ENCODE measurements around the gene GPC4. TPM values are rescaled to one million over a fixed set of nuclear protein-coding genes. Genes with fewer than 3 reads are reported as not detected.

The GPC4 gene
- total and polyA plus RNA-seq, 2 donors (not counting 3 experiments of a cell fraction or from before 2014, with no cell fraction given) = 0.20 TPM; not detected in 1

DNA sequence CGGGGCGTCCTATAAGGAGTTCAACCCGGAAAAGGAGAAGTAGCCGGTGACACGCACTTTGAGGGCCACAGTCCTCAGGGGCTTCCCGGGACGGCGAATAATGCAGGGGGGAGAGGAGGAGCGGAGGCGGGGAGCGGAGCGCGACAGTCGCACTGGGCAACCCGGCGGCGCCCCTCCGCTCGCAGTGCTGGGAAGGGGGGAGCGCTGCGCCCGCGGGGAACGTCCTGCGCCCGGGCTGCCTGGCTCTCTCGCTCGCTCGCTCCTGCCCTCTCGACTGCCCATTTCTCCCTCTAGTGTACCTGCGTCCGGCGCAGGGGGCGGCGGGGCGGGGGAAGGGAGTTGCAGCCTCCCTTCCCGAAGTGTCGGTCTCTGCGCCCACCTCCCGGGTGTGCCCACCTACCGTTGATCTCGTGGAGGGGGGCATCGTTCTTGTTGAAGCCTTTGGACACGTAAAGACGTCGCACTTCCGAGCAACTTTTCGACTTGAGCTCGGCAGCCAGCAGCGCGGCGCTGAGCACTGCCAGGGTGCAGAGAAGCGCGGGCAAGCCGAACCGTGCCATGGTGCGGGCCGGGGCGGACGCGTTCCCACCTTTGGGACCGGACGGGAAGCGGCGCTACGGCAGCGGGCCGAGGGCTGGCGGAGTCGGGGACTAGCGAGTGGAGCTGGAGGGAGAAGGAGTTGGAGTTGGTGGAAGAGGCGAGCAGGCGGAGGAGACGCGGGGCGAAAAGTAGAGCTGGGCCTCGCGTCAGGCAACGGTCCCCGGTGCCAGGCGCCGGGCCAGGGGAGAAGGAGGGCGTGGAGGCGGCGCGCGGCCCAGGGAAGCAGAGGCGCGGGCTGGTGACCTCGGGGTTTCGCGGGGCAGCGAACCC is 648 bp downstream of the GPC4 start:
- Histone ChIP-seq H3K27ac (ENCODE audit: insufficient read depth, low read depth, low read length) (no peak overlapping the region), H3K4me1 (ENCODE audit: control insufficient read depth, extremely low read depth, insufficient read depth, low read length) (no peaks in the 10 kb centered on the region), H3K9me3 (replicated peaks; ENCODE audit: control insufficient read depth, insufficient read depth, low read length) (no peaks in the 10 kb centered on the region), H3K4me3 (replicated peaks in 1 of 3; ENCODE audit: insufficient read depth in 1 of 3, low read depth in 1 of 3, low read length in 3 of 3) (no peak overlapping the region), H3K4me2 (ENCODE audit: insufficient read depth, low read length) (no peak overlapping the region), H4K20me1 (replicated peaks; ENCODE audit: control insufficient read depth, extremely low read depth, insufficient read depth, low read length) (no peaks in the 10 kb centered on the region), H3K36me3 (ENCODE audit: control insufficient read depth in 2 of 2, extremely low read depth in 1 of 2, insufficient read depth in 2 of 2, low read length in 2 of 2) (no peaks in the 10 kb centered on the region), H3K9me1 (replicated peaks; ENCODE audit: control insufficient read depth, extremely low read depth, insufficient read depth, low read length) (no peaks in the 10 kb centered on the region), H3K27me3 (ENCODE audit: control insufficient read depth in 2 of 2, insufficient read depth in 2 of 2, low read length in 2 of 2) (peaks cover 7 to 23% of the 10 kb centered on the region in 2 experiments), H2AFZ (ENCODE audit: low read depth, low read length) (no peak overlapping the region), H3K79me2 (ENCODE audit: control insufficient read depth, insufficient read depth, low read length) (no peaks in the 10 kb centered on the region), H3K9ac (replicated peaks; ENCODE audit: extremely low read depth, insufficient read depth, low read length) (no peak overlapping the region)
- intact Hi-C loops (cut with micrococcal nuclease) = no loop called here
- CTCF ChIA-PET = no interaction called here
- FAIRE-seq (no peak), DNase-seq (ENCODE audit: low read depth, low spot score) (no peak)
- dilution Hi-C loops (cut with MboI; ENCODE audit: extremely low pct_ligation_motif_present, low sequenced_read_pairs) = no loop called here
- BruUV-seq (replicated peaks) = no TSS peak
- TF ChIP-seq JUN (IDR thresholded peaks at IDR 0.05; ENCODE audit: borderline replicate concordance, insufficient read depth, insufficient read length, low read depth) (no peak), EZH2 (IDR thresholded peaks at IDR 0.05; ENCODE audit: borderline replicate concordance, low read depth, low read length, severe bottlenecking) (peak; percentile 64), POLR2AphosphoS5 (IDR thresholded peaks at IDR 0.05; ENCODE audit: insufficient read depth, low read depth, low read length) (no peak), FOS (IDR thresholded peaks at IDR 0.05; ENCODE audit: borderline replicate concordance, insufficient read depth, low read length) (no peak)
- TF ChIP-seq, protein P1, sequence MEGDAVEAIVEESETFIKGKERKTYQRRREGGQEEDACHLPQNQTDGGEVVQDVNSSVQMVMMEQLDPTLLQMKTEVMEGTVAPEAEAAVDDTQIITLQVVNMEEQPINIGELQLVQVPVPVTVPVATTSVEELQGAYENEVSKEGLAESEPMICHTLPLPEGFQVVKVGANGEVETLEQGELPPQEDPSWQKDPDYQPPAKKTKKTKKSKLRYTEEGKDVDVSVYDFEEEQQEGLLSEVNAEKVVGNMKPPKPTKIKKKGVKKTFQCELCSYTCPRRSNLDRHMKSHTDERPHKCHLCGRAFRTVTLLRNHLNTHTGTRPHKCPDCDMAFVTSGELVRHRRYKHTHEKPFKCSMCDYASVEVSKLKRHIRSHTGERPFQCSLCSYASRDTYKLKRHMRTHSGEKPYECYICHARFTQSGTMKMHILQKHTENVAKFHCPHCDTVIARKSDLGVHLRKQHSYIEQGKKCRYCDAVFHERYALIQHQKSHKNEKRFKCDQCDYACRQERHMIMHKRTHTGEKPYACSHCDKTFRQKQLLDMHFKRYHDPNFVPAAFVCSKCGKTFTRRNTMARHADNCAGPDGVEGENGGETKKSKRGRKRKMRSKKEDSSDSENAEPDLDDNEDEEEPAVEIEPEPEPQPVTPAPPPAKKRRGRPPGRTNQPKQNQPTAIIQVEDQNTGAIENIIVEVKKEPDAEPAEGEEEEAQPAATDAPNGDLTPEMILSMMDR (IDR thresholded peaks at IDR 0.05; ENCODE audit: extremely low read depth in 1 of 2, insufficient read depth in 1 of 2, low read depth in 1 of 2, low read length in 2 of 2) = no peak
- POLR2A ChIA-PET = no interaction called here

Data from endothelial cell of umbilical vein (primary cell).